ENCODE measurements around the gene CEP131.

GRCh38 chr17:81257533-81257932, 34.8 kb upstream of the CEP131 start:
- TF ChIP-seq FOS (IDR thresholded peaks at IDR 0.05; ENCODE audit: borderline replicate concordance, insufficient read depth, low read length) = no peak
- no peak for TF ChIP-seq POLR2AphosphoS5 (IDR thresholded peaks at IDR 0.05; ENCODE audit: insufficient read depth, low read depth, low read length)
- TF ChIP-seq CTCF (IDR thresholded peaks at IDR 0.05; ENCODE audit: extremely low read depth in 1 of 2, insufficient read depth in 1 of 2, low read depth in 1 of 2, low read length in 2 of 2) = no peak
- no peak for TF ChIP-seq MAX (IDR thresholded peaks at IDR 0.05; ENCODE audit: insufficient read depth, insufficient read length)
- TF ChIP-seq EZH2 (IDR thresholded peaks at IDR 0.05; ENCODE audit: borderline replicate concordance, low read depth, low read length, severe bottlenecking) = no peak
- TF ChIP-seq MYC (IDR thresholded peaks at IDR 0.05; ENCODE audit: low read depth, low read length) = no peak
- TF ChIP-seq POLR2A (IDR thresholded peaks at IDR 0.05; ENCODE audit: low read depth, low read length) = no peak
- no peak for TF ChIP-seq JUN (IDR thresholded peaks at IDR 0.05; ENCODE audit: borderline replicate concordance, insufficient read depth, insufficient read length, low read depth)
